ENCODE data around the gene CTXND2.
"Not testable (repeated sequence)": the region's sequence is repeated elsewhere in the genome, so short reads cannot be mapped to it uniquely, and the experiment has no call there.

CTXND2 gene

DNA sequence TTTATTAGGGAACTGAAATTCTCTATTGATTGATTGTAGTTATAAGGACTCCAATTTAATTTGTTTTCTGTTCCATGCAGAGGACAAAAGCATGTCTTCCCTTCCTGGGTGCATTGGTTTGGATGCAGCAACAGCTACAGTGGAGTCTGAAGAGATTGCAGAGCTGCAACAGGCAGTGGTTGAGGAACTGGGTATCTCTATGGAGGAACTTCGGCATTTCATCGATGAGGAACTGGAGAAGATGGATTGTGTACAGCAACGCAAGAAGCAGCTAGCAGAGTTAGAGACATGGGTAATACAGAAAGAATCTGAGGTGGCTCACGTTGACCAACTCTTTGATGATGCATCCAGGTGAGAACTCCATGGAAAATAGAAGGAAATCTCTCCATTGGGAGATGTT is 40.7 kb downstream of the CTXND2 start:
- H3K27ac ChIP-seq (replicated peaks), result no peak overlapping the region
- peak; percentile 42 to 52 for DNase-seq (ENCODE audit: low read depth in 1 of 2, low spot score in 1 of 2)
- peak; percentile 59; the same call in 1 of the 2 replicates for TF ChIP-seq SPI1 (IDR thresholded peaks at IDR 0.05; ENCODE audit: borderline replicate concordance, low read depth)
- TF ChIP-seq, protein P1, sequence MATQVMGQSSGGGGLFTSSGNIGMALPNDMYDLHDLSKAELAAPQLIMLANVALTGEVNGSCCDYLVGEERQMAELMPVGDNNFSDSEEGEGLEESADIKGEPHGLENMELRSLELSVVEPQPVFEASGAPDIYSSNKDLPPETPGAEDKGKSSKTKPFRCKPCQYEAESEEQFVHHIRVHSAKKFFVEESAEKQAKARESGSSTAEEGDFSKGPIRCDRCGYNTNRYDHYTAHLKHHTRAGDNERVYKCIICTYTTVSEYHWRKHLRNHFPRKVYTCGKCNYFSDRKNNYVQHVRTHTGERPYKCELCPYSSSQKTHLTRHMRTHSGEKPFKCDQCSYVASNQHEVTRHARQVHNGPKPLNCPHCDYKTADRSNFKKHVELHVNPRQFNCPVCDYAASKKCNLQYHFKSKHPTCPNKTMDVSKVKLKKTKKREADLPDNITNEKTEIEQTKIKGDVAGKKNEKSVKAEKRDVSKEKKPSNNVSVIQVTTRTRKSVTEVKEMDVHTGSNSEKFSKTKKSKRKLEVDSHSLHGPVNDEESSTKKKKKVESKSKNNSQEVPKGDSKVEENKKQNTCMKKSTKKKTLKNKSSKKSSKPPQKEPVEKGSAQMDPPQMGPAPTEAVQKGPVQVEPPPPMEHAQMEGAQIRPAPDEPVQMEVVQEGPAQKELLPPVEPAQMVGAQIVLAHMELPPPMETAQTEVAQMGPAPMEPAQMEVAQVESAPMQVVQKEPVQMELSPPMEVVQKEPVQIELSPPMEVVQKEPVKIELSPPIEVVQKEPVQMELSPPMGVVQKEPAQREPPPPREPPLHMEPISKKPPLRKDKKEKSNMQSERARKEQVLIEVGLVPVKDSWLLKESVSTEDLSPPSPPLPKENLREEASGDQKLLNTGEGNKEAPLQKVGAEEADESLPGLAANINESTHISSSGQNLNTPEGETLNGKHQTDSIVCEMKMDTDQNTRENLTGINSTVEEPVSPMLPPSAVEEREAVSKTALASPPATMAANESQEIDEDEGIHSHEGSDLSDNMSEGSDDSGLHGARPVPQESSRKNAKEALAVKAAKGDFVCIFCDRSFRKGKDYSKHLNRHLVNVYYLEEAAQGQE (IDR thresholded peaks at IDR 0.05; ENCODE audit: insufficient replicate concordance, low read depth), result no peak
- H3K4me3 ChIP-seq (replicated peaks; ENCODE audit: insufficient read depth, low read length), result no peak overlapping the region
- no peaks in the 10 kb centered on the region for H3K27me3 ChIP-seq (ENCODE audit: insufficient read depth, poor library complexity, severe bottlenecking)

DNA sequence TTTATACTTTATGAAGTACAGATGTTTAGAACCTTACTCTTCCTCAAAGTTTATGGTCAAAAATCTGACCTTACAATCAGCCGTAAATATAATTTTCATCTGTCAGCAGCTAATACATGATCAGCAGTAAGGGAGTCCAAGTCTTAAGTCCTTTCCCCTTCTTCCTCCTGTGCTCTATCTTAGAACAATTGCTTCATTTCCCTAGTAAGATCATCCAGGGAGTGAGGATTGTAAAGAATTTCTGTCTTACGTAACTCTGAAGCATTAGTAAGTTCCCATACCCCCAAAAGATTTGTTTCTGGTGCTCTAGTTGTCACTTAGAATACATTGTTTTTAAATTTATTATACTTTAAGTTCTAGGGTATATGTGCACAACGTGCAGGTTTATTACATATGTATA is 41.4 kb downstream of the CTXND2 start:
- DNase-seq (ENCODE audit: low read depth in 1 of 2, low spot score in 1 of 2), result peak in 1 of 2 experiments; percentile 28
- TF ChIP-seq, protein P2, sequence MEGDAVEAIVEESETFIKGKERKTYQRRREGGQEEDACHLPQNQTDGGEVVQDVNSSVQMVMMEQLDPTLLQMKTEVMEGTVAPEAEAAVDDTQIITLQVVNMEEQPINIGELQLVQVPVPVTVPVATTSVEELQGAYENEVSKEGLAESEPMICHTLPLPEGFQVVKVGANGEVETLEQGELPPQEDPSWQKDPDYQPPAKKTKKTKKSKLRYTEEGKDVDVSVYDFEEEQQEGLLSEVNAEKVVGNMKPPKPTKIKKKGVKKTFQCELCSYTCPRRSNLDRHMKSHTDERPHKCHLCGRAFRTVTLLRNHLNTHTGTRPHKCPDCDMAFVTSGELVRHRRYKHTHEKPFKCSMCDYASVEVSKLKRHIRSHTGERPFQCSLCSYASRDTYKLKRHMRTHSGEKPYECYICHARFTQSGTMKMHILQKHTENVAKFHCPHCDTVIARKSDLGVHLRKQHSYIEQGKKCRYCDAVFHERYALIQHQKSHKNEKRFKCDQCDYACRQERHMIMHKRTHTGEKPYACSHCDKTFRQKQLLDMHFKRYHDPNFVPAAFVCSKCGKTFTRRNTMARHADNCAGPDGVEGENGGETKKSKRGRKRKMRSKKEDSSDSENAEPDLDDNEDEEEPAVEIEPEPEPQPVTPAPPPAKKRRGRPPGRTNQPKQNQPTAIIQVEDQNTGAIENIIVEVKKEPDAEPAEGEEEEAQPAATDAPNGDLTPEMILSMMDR (IDR thresholded peaks at IDR 0.05; ENCODE audit: insufficient read depth, low read length), result no peak
- TF ChIP-seq GABPA (IDR thresholded peaks at IDR 0.05; ENCODE audit: low read depth), result no peak
- no peak for TF ChIP-seq POLR2AphosphoS5 (IDR thresholded peaks at IDR 0.05; ENCODE audit: low read depth)
- TF ChIP-seq, protein P1 (IDR thresholded peaks at IDR 0.05; ENCODE audit: insufficient replicate concordance, low read depth), result no peak
- no peak for TF ChIP-seq SPI1 (IDR thresholded peaks at IDR 0.05; ENCODE audit: borderline replicate concordance, low read depth)
- Histone ChIP-seq H3K4me3 (replicated peaks; ENCODE audit: insufficient read depth, low read length) (no peak overlapping the region), H3K27me3 (ENCODE audit: insufficient read depth, poor library complexity, severe bottlenecking) (no peaks in the 10 kb centered on the region), H3K27ac (replicated peaks) (no peak overlapping the region)

DNA sequence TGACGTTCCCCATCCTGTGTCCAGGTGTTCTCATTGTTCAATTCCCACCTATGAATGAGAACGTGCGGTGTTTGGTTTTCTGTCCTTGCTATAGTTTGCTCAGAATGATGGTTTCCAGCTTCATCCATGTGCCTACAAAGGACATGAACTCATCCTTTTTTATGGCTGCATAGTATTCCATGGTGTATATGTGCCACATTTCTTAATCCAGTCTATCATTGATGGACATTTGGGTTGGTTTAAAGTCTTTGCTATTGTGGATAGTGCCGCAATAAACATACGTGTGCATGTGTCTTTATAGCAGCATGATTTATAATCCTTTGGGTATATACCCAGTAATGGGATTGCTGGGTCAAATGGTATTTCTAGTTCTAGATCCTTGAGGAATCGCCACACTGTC is 41.8 kb downstream of the CTXND2 start:
- H3K27ac ChIP-seq (replicated peaks); H3K4me3 ChIP-seq (replicated peaks; ENCODE audit: insufficient read depth, low read length); DNase-seq (ENCODE audit: low read depth in 1 of 2, low spot score in 1 of 2); H3K27me3 ChIP-seq (ENCODE audit: insufficient read depth, poor library complexity, severe bottlenecking): not testable (repeated sequence)

DNA sequence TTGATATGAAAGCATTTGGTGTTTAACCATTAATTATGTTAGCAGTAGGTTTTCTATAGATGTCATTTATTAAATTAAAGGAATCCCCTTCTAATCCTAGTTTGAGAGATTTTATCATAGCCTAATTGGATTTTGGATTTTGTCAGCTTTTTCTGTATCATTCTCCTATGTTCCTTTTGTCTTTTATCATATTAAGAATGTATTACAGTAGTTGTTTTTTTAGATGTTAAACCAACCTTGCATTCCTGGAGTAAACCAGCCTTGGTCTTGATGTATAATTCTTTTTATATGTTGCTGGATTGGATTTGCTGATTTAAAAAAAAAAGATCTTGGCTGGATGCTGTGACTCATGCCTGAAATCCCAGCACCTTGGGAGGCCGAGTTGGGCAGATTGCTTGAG is 44.8 kb downstream of the CTXND2 start:
- H3K27me3 ChIP-seq (ENCODE audit: insufficient read depth, poor library complexity, severe bottlenecking), result no peaks in the 10 kb centered on the region
- no peak for TF ChIP-seq SPI1 (IDR thresholded peaks at IDR 0.05; ENCODE audit: borderline replicate concordance, low read depth)
- no peak for DNase-seq (ENCODE audit: low read depth in 1 of 2, low spot score in 1 of 2)
- H3K4me3 ChIP-seq (replicated peaks; ENCODE audit: insufficient read depth, low read length), result no peak overlapping the region
- H3K27ac ChIP-seq (replicated peaks), result no peak overlapping the region

DNA sequence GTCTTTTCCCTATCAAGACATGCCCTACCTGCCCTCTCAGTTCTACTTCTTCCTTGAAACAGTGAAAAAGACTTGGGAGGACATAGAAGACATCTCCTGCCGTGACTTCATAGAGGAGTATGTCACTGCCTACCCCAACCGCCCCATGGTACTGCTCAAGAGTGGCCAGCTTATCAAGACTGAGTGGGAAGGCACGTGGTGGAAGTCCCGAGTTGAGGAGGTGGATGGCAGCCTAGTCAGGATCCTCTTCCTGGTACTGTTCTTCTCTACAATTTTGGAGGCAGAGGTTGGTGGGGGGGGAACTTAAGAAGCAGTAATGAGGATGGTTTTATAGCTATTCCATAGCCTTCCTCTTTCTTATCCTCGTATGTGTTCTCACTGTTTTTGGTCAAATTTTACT is 57.9 kb downstream of the CTXND2 start:
- no peaks in the 10 kb centered on the region for H3K27me3 ChIP-seq (ENCODE audit: insufficient read depth, poor library complexity, severe bottlenecking)
- DNase-seq (ENCODE audit: low read depth in 1 of 2, low spot score in 1 of 2), result no peak
- no peak overlapping the region for H3K27ac ChIP-seq (replicated peaks)
- TF ChIP-seq, protein P1 (IDR thresholded peaks at IDR 0.05; ENCODE audit: insufficient replicate concordance, low read depth), result no peak
- TF ChIP-seq, protein P2 (IDR thresholded peaks at IDR 0.05; ENCODE audit: insufficient read depth, low read length), result no peak
- TF ChIP-seq GABPA (IDR thresholded peaks at IDR 0.05; ENCODE audit: low read depth) (no peak), SPI1 (IDR thresholded peaks at IDR 0.05; ENCODE audit: borderline replicate concordance, low read depth) (no peak), POLR2AphosphoS5 (IDR thresholded peaks at IDR 0.05; ENCODE audit: low read depth) (no peak)
- H3K4me3 ChIP-seq (replicated peaks; ENCODE audit: insufficient read depth, low read length), result no peak overlapping the region
